GM13976 (cell line): ENCODE data around the gene CHST12.

Experiments used
- DNase-seq: peaks from one replicate; pipeline ENCODE4 v3.0.0; 2012; ENCODE audit warnings: low spot score
- in situ Hi-C: fragments of 300-500 bp; cut with MboI; formaldehyde crosslinking; loops from one replicate; pipeline ENCODE4 v1.12.0; 2022; ENCODE audit warnings: low sequenced_read_pairs, mixed read lengths, inconsistent platforms; ENCODE audit not compliant: unreplicated experiment
- TF ChIP-seq, protein P1 (sequence below): IDR thresholded peaks from 2 replicates; pipeline ENCODE4 v1.5.1; 2012; ENCODE audit warnings: borderline replicate concordance, mild to moderate bottlenecking; ENCODE audit not compliant: insufficient read depth; ENCODE audit errors: extremely low read depth, missing control alignments, control extremely low read depth

CHST12 gene

DNA sequence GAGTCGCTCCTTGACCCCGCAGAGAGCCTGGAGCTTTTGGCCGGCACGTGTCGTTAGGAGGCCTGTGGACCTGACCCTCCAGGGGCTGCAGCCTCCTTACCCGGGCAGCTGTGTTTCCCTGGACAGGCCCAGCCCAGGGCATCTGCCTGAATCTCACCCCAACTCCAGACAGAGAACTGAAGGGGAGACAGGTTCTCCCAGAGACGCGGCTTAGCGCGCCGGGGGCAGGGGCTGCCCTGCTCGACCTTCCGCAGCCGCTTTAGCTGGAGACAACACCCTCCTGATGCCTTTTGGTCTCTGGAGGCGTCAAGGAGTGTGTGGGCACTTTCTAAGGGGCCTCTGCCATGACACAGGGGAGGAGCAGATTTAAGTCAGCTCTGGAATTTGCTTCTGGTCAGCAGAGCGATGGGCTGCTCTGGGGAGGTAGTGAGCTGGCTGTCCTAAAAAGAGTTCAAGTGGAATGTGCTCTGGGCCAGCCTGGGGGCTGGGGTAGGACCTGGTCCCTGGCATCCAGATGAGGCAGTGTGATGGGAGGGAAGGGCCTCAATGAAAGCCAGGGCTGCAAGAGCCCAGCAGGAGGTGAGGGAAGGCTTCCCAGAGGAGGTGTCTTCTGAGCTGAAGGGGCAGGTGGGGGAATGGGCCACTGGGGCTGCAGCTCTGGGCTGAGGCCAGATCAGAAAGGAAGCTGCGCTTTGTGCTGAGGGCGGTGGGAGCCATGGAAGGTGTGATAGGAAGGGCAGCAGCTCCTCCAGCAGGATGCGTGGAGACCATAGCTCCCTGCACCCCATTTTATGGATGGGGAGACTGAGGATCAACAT lies 67.0 kb downstream of the CHST12 start:
- in situ Hi-C loops: no loop called here
- TF ChIP-seq, protein P1, sequence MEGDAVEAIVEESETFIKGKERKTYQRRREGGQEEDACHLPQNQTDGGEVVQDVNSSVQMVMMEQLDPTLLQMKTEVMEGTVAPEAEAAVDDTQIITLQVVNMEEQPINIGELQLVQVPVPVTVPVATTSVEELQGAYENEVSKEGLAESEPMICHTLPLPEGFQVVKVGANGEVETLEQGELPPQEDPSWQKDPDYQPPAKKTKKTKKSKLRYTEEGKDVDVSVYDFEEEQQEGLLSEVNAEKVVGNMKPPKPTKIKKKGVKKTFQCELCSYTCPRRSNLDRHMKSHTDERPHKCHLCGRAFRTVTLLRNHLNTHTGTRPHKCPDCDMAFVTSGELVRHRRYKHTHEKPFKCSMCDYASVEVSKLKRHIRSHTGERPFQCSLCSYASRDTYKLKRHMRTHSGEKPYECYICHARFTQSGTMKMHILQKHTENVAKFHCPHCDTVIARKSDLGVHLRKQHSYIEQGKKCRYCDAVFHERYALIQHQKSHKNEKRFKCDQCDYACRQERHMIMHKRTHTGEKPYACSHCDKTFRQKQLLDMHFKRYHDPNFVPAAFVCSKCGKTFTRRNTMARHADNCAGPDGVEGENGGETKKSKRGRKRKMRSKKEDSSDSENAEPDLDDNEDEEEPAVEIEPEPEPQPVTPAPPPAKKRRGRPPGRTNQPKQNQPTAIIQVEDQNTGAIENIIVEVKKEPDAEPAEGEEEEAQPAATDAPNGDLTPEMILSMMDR: no peak
- DNase-seq: no peak

DNA sequence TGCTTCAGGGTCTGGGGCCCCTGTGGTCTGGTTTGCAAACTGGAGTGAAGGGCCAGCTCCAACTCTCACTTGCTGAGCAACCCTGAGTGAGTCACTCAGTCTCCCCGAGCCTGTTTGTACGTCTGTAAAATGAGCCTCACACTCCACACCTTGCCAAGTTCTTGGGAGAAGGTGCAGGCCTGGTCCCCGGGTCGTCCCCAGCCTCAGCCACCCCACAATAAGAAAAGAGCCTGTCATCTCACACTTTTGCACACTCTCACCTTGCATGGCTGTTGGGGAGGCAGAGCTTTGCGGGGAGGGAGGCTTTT lies 67.6 kb downstream of the CHST12 start:
- in situ Hi-C loops: no loop called here

DNA sequence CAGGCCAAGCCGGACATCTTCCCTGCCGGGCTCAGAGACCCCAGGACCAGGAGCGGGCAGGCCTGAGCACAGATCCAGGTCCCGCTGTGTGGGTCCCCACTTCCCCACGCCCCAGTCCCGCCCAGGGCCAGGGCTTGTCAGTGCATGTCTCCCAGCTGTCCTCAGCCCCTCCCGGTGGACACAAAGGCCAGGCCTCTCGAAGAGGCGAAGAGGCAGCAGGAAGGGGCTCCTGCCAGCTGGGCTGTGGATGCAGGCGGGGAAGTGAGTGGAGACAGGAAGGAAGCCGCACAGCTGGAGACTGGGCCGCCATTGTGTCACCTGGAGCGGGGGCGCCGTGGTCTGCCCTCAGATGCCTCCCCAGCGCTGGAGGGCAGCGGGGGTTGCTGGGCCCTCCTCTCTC lies 68.0 kb downstream of the CHST12 start:
- in situ Hi-C loops: no loop called here
- DNase-seq: no peak
- TF ChIP-seq, protein P1: no peak

More for the DNA sequence above, 67.6 kb downstream of the CHST12 start:
- TF ChIP-seq, protein P1: no peak
- DNase-seq: no peak

DNA sequence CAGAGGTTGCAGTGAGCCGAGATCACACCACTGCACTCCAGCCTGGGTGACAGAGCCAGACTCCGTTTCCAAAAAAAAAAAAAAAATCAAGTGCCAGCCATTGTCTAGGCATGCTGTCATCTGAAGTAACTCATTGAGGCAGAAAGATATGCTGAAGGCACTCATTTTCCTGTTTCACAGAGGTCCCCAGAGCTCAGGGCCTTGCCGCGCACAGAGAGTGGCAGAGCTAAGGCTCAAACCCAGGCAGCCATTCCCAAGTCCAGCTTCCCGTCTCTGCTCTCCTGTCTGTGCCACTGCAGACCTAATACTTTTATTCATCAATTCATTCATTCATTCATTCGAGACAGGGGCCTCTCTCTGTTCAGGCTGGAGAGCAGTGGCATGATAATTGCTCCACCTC lies 69.3 kb downstream of the CHST12 start:
- TF ChIP-seq, protein P1: no peak
- in situ Hi-C loops: no loop called here
- DNase-seq: no peak

DNA sequence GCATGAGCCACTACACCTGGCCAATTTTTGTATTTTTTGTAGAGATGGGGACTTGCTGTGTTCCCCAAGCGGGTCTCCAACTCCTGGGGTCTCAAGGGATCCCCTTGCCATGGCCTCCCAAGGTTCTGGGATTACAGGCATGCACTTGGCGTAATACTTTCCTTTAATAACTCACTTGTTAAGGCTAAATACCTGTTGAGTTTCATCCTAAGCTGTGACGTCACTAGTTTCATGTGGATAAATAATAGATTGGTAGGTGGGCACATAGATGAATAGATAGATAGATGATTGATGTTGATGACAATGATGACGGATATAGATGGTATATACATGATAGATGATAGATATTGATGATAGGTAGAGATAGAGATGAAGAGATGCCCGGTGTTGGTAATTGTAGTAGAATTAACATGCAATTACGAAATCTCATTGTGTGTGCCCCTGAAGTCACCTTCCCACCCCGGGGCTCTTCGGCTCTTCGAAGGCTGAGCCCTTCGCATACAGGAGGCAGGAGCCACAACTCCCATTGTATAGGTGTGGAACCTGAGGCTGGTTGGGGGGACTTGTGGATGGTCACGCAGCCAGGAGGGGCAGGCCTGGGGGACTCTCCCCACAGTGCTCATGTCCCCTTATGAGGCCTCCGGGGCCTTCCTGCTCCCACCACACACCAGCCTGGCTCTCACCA lies 70.2 kb downstream of the CHST12 start:
- TF ChIP-seq, protein P1: no peak
- no peak for DNase-seq
- in situ Hi-C loops: no loop called here

DNA sequence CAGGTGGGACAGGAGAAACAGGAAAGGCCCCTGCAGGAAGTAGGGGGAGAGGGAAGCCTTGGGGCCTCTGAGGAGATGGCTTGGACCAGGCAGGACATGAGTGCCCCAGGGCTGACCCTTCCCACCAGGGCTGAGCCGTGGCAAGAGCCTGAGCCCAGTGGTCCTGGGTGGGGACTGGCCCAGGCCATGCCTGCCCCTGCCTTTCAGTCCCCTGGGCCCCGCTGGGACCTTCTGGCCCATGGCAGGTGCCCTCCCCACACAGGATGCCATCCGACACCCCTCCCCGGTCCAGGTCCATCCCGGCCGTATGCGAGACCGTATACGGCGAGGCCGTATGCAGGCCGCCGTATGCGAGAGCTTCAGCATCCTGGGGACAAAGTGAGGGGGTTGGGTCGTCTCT lies 70.8 kb downstream of the CHST12 start:
- TF ChIP-seq, protein P1: no peak
- DNase-seq: no peak
- in situ Hi-C loops: no loop called here
